Psoas muscle (tissue), 8 donors: ENCODE data around the gene SCLT1. TPM values are rescaled to one million over a fixed set of nuclear protein-coding genes. Genes with fewer than 3 reads are reported as not detected.

Experiments used
- ATAC-seq, 4 donors: fragments of 200-7000 bp; cut with Tn5 transposase; one replicate each; pipeline ENCODE4 v1.9.1; 2020; ENCODE audit warnings: moderate library complexity in 3 of 4, mild to moderate bottlenecking in 2 of 4
- DNase-seq, 2 donors: peaks; one replicate each; pipeline ENCODE4 v3.0.0-alpha.2; 2020
- H3K27ac ChIP-seq: fragments of 200-600 bp; one replicate; pipeline ENCODE4 v1.8.0; 2022
- H3K27me3 ChIP-seq, 3 donors: fragments of 200-600 bp in 1 of 3; one replicate each; pipeline versions ENCODE4 v1.6.1 to v1.8.0; 2013 to 2022; ENCODE audit warnings: low read length in 2 of 3, mild to moderate bottlenecking in 2 of 3, moderate library complexity in 1 of 3; ENCODE audit not compliant: insufficient read depth in 3 of 3
- H3K36me3 ChIP-seq, 2 donors: fragments of 200-600 bp in 1 of 2; one replicate each; pipeline versions ENCODE4 v1.6.1 to v1.8.0; 2013 to 2022; ENCODE audit warnings: low read depth in 1 of 2, mild to moderate bottlenecking in 1 of 2, moderate library complexity in 1 of 2; ENCODE audit not compliant: insufficient read depth in 1 of 2
- H3K4me1 ChIP-seq: fragments of 200-600 bp; one replicate; pipeline ENCODE4 v1.8.0; 2022
- H3K4me3 ChIP-seq: fragments of 200-600 bp; one replicate; pipeline ENCODE4 v1.8.0; 2022; ENCODE audit warnings: mild to moderate bottlenecking
- H3K9me3 ChIP-seq: fragments of 200-600 bp; one replicate; pipeline ENCODE4 v1.8.0; 2022
- WGBS, 3 donors: extraction: QIAGEN DNeasy Blood & Tissue Kit; methylation state at CpG; one replicate each; pipeline versions ENCODE4 v1.1.6 to v1.1.7; 2013; 5-methylcytosine and 5-hydroxymethylcytosine counted together
- intact Hi-C, 2 donors: fragments of 100-400 bp; cut with DNase I; formaldehyde crosslinking; loops; one replicate each; pipeline versions ENCODE4 v1.11.0 to v1.14.2; 2022
- polyA plus RNA-seq, 3 donors: library from polyadenylated mRNA; stranded (reverse); fragments of 200-250 nt; gene quantifications; one replicate each; pipeline ENCODE4 v1.2.3, GENCODE V29; 2013
- total RNA-seq, 4 donors: library from RNA; stranded (reverse); fragmentation: NEBNext Ultra II Directional in 2 of 4; extraction: Animal tissue kit (Norgen Biotek cat#: 25700) in 2 of 4; gene quantifications; one replicate each; pipeline versions ENCODE4 v1.2.1 to v1.2.4, GENCODE V29; 2021 to 2023
- TF ChIP-seq, protein P1 (sequence below): fragments of 200-600 bp; IDR thresholded peaks from one replicate; pipeline ENCODE4 v1.8.0; 2022; ENCODE audit warnings: antibody characterized with exemption
- donor health status: healthy with polysubstance abuse.
- donor health status: DM: no; HTN: no; CAD: no; lungs with moderate emphysema.
- donor health status: Bipolar disorder and iron deficiency.
- donor health status: healthy.
- donor health status: DM: yes; HTN: yes; CAD: no.
- donor health status: DM: no; HTN: no; CAD: no.
- donor health status: DM: no; HTN: no; CAD: no.
- donor health status: DM: yes; HTN: yes; CAD: no.

SCLT1 gene
- total and polyA plus RNA-seq, 7 donors: 1.1 to 5.3 (median 3.1) TPM

DNA sequence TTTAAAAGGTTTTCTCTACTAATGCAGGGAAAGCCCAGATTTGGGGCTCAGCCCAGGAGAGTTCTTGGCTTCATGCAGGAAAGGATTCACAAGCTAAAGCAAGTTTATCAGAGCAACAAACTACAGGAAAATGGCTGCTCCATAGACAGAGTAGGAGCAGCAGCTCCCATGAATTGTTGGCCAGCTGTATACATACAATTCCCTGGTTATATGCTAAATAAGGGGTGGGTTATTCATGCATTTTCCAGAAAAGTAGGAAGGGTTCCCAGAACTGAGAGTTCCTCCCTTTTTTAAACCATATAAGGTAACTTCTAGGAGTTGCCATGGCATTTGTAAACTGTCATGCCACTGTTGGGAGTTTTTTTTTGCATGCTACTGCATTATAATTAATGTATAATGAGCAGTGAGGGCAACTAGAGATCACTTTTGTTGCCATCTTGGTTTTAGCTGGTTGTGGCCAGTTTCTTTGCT lies 5.2 kb upstream of the SCLT1 start:
- intact Hi-C loops: no loop called here
- ATAC-seq (no peak), DNase-seq (no peak)
- peaks cover 0 to 7% of the 10 kb centered on the region in 2 donors for H3K36me3 ChIP-seq
- H3K4me3 ChIP-seq: no peak overlapping the region
- H3K4me1 ChIP-seq: peaks cover 17% of the 10 kb centered on the region
- TF ChIP-seq, protein P1, sequence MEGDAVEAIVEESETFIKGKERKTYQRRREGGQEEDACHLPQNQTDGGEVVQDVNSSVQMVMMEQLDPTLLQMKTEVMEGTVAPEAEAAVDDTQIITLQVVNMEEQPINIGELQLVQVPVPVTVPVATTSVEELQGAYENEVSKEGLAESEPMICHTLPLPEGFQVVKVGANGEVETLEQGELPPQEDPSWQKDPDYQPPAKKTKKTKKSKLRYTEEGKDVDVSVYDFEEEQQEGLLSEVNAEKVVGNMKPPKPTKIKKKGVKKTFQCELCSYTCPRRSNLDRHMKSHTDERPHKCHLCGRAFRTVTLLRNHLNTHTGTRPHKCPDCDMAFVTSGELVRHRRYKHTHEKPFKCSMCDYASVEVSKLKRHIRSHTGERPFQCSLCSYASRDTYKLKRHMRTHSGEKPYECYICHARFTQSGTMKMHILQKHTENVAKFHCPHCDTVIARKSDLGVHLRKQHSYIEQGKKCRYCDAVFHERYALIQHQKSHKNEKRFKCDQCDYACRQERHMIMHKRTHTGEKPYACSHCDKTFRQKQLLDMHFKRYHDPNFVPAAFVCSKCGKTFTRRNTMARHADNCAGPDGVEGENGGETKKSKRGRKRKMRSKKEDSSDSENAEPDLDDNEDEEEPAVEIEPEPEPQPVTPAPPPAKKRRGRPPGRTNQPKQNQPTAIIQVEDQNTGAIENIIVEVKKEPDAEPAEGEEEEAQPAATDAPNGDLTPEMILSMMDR: no peak
- H3K9me3 ChIP-seq: no peaks in the 10 kb centered on the region
- no peaks in the 10 kb centered on the region for H3K27me3 ChIP-seq
- H3K27ac ChIP-seq: no peak overlapping the region

DNA sequence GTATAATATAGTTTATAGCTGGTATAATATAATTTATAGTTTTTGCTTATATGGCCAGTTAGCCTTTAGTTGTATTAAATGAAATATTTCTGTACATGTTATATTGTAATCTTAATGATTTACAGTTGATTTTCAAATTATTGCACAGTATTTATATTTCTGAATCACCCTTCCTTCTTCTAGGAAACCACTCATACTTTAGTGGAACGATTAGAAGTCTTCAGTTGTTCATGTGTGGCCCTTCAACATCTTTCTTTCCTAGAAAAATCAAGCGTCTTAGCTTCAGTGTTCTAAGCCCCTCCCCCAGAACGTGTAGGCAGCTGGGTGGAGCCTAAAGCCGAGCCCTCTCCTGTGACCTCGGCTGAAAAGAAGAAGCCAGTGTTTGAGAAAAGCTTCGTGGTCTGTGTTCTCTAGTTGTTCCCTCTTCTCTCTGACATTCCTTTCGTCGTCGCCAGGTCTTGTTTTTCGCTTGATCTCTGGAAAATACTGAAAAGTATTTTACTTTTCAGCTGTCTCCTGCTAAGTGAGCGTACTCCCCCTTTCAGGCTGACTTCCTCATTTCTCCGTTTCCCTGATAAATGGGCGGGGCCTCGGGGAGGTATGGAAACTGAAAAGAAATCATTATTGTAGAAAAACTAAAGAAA lies 2.6 kb upstream of the SCLT1 start, which contains the start of gene C4orf33:
Gene C4orf33, plus strand, starts transcription at position 342 of the 644 bp plus-strand sequence. CDS start 6,459 bp downstream, outside the sequence.
- ATAC-seq: peak in 3 of 4 donors; percentile 45 to 60 (median 57)
- 8 to 11% (median 9%) methylated on average over 14 of the region's 14 CpGs for WGBS, 3 donors
- TF ChIP-seq, protein P1: no peak

DNA sequence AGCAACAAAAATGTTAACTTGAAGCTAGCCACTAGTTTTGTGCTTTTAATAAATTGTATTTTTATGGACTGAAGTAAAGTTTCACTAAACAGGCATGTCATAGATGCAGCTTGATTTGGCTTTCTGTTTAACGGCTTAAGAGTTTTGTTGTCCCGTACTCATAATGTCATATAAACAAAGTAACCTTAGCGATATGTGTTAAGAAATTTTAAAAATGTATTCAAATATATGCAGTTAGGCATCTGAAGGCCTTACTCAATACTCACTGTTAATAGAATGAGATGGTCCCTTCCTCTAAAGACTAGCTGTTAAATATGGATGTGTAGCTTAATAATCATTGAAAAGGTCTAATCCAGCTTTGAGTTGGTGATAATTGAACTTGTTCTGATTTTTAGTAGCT lies 1.0 kb upstream of the SCLT1 start:
- Histone ChIP-seq H3K27me3 (no peaks in the 10 kb centered on the region), H3K9me3 (no peaks in the 10 kb centered on the region), H3K4me3 (peak overlapping the region; percentile 84), H3K4me1 (peaks cover 29% of the 10 kb centered on the region), H3K27ac (peak overlapping the region; percentile 94), H3K36me3 (no peaks in the 10 kb centered on the region)
- intact Hi-C loops: loop anchor here in 1 of 2 donors (5.0 kb wide), 1 partner anchor 807 kb away; the partner anchor contains the start of gene PGRMC2
- WGBS, 3 donors: 54 to 63% (median 54%) methylated on average over 3 of the region's 3 CpGs
- DNase-seq (no peak), ATAC-seq (no peak)
- TF ChIP-seq, protein P1: no peak

More for the DNA sequence above, 2.6 kb upstream of the SCLT1 start, which contains the start of gene C4orf33:
- Histone ChIP-seq H3K4me3 (peak within 1 kb of the TSS; percentile 79), H3K9me3 (no peaks in the 10 kb centered on the region), H3K27ac (peak within 1 kb of the TSS; percentile 90), H3K36me3 (no peaks in the 10 kb centered on the region), H3K4me1 (peaks cover 29% of the 10 kb centered on the region), H3K27me3 (no peaks in the 10 kb centered on the region)
- DNase-seq: peak; percentile 44 to 65
- intact Hi-C loops: no loop called here

DNA sequence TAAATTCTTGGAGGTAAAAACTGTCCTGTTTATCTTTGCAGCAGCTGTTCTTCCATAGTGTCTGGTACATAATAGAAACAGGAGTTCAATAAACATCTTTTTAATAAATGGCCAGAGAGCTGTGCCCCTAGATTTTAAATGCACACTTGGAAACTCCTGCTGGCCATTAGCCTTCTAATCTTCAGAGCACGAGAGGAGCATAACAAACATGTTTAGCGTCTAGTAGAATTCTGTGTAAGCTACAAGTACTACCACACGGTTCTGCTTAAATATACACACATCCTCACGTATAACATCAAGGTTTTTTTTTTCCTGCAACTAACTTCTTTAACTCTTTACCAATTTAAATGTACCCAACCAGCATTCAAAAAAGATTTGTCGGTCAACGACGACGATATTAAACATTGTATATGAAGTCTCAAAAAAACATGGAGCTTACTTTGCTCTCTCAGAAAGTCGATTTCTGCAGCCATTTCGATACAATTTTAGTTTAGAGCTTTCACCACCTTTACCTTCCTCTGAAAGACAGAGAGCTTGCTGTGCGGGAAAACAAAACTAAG lies 628 bp downstream of the SCLT1 start:
- H3K27me3 ChIP-seq: no peaks in the 10 kb centered on the region
- 0% methylated on average over 11 of the region's 11 CpGs for WGBS, 3 donors
- intact Hi-C loops: loop anchor here in 1 of 2 donors (5.0 kb wide), 1 partner anchor 805 kb away; the partner anchor contains the start of gene PGRMC2
- H3K9me3 ChIP-seq: no peaks in the 10 kb centered on the region
- H3K27ac ChIP-seq: peak overlapping the region; percentile 94
- DNase-seq (no peak), ATAC-seq (no peak)
- H3K4me1 ChIP-seq: peaks cover 29% of the 10 kb centered on the region
- H3K4me3 ChIP-seq: peak overlapping the region; percentile 84
- TF ChIP-seq, protein P1: no peak
- H3K36me3 ChIP-seq: no peaks in the 10 kb centered on the region
